ENCODE measurements around the gene TRAK1. TPM values are rescaled to one million over a fixed set of nuclear protein-coding genes. Genes with fewer than 3 reads are reported as not detected.
A peak's percentile ranks its signal among the peaks of the same experiment; 100 is the strongest.

Gene TRAK1
- total RNA-seq, 1 experiment from 2014 or later: 41.0 TPM

DNA sequence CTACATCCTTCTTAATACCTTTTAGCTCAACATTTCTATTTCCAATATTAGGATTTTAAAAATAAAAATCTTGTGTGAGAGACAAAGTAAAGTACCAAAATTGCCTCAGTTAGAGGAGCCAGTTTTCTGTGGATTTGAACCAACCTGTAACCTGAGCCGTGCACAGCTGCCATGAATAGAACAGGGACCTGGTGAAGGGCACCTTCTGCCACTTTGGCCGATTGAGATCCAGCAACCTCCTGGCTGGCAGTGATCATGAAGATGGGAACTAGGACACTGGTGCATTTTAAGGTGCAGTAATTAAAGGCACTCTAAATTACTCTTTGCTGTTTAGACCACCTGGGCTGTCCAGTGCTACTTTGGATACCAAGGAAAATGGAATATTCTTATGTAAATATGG is 34.3 kb upstream of the TRAK1 start:
- TF ChIP-seq ZNF219 (CRISPR knock-in tag; IDR thresholded peaks at IDR 0.05; ENCODE audit: borderline replicate concordance): no peak
- DNase-seq (ENCODE audit: low spot score): no peak
- Mint-ChIP-seq H3K27me3 (ENCODE audit: low read depth) (no peaks in the 10 kb centered on the region), H3K4me3 (no peak overlapping the region), H3K9me3 (no peaks in the 10 kb centered on the region), H3K4me1 (peaks cover 64% of the 10 kb centered on the region), H3K36me3 (no peaks in the 10 kb centered on the region), H3K27ac (no peak overlapping the region)
- CTCF ChIA-PET: interaction anchor here (0.5 to 0.7 kb wide), 2 partner anchors 10 to 59 kb away, joined by 3 to 4 read pairs; no protein-coding TSS in a partner anchor
- POLR2A ChIA-PET: no interaction called here
- no peak for ATAC-seq

- peak overlapping the region; percentile 29 for H3K27ac Mint-ChIP-seq
- ChIA-PET CTCF (no interaction called here), POLR2A (interaction anchor here (0.6 kb wide), 1 partner anchor 167 kb away, joined by 4 read pairs; no protein-coding TSS in a partner anchor)
- H3K4me3 Mint-ChIP-seq: no peak overlapping the region
- H3K27me3 Mint-ChIP-seq (ENCODE audit: low read depth): no peaks in the 10 kb centered on the region
- DNase-seq (ENCODE audit: low spot score): no peak
- H3K9me3 Mint-ChIP-seq: no peaks in the 10 kb centered on the region
- TF ChIP-seq, protein P1, sequence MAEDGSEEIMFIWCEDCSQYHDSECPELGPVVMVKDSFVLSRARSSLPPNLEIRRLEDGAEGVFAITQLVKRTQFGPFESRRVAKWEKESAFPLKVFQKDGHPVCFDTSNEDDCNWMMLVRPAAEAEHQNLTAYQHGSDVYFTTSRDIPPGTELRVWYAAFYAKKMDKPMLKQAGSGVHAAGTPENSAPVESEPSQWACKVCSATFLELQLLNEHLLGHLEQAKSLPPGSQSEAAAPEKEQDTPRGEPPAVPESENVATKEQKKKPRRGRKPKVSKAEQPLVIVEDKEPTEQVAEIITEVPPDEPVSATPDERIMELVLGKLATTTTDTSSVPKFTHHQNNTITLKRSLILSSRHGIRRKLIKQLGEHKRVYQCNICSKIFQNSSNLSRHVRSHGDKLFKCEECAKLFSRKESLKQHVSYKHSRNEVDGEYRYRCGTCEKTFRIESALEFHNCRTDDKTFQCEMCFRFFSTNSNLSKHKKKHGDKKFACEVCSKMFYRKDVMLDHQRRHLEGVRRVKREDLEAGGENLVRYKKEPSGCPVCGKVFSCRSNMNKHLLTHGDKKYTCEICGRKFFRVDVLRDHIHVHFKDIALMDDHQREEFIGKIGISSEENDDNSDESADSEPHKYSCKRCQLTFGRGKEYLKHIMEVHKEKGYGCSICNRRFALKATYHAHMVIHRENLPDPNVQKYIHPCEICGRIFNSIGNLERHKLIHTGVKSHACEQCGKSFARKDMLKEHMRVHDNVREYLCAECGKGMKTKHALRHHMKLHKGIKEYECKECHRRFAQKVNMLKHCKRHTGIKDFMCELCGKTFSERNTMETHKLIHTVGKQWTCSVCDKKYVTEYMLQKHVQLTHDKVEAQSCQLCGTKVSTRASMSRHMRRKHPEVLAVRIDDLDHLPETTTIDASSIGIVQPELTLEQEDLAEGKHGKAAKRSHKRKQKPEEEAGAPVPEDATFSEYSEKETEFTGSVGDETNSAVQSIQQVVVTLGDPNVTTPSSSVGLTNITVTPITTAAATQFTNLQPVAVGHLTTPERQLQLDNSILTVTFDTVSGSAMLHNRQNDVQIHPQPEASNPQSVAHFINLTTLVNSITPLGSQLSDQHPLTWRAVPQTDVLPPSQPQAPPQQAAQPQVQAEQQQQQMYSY (CRISPR knock-in tag; IDR thresholded peaks at IDR 0.05): no peak
- TF ChIP-seq FOXP4 (CRISPR knock-in tag; IDR thresholded peaks at IDR 0.05): no peak
- TF ChIP-seq, protein P2, sequence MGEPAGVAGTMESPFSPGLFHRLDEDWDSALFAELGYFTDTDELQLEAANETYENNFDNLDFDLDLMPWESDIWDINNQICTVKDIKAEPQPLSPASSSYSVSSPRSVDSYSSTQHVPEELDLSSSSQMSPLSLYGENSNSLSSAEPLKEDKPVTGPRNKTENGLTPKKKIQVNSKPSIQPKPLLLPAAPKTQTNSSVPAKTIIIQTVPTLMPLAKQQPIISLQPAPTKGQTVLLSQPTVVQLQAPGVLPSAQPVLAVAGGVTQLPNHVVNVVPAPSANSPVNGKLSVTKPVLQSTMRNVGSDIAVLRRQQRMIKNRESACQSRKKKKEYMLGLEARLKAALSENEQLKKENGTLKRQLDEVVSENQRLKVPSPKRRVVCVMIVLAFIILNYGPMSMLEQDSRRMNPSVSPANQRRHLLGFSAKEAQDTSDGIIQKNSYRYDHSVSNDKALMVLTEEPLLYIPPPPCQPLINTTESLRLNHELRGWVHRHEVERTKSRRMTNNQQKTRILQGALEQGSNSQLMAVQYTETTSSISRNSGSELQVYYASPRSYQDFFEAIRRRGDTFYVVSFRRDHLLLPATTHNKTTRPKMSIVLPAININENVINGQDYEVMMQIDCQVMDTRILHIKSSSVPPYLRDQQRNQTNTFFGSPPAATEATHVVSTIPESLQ (CRISPR knock-in tag; IDR thresholded peaks at IDR 0.05): no peak
- TF ChIP-seq ZNF219 (CRISPR knock-in tag; IDR thresholded peaks at IDR 0.05; ENCODE audit: borderline replicate concordance): no peak
- no peak for TF ChIP-seq GTF2I (CRISPR knock-in tag; conservative IDR thresholded peaks at IDR 0.05)
- no peak for TF ChIP-seq HMGA2 (CRISPR knock-in tag; IDR thresholded peaks at IDR 0.05)
- TF ChIP-seq, protein P3, sequence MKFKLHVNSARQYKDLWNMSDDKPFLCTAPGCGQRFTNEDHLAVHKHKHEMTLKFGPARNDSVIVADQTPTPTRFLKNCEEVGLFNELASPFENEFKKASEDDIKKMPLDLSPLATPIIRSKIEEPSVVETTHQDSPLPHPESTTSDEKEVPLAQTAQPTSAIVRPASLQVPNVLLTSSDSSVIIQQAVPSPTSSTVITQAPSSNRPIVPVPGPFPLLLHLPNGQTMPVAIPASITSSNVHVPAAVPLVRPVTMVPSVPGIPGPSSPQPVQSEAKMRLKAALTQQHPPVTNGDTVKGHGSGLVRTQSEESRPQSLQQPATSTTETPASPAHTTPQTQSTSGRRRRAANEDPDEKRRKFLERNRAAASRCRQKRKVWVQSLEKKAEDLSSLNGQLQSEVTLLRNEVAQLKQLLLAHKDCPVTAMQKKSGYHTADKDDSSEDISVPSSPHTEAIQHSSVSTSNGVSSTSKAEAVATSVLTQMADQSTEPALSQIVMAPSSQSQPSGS (CRISPR knock-in tag; IDR thresholded peaks at IDR 0.05; ENCODE audit: borderline replicate concordance, low read depth): no peak
- no peak for TF ChIP-seq ZNF416 (CRISPR knock-in tag; IDR thresholded peaks at IDR 0.05)
- no peak for TF ChIP-seq PRRX2 (CRISPR knock-in tag; IDR thresholded peaks at IDR 0.05)
- no peak for TF ChIP-seq ATF1 (CRISPR knock-in tag; IDR thresholded peaks at IDR 0.05)
- TF ChIP-seq TP53 (CRISPR knock-in tag; IDR thresholded peaks at IDR 0.05): no peak
- TF ChIP-seq GRHL2 (CRISPR knock-in tag; IDR thresholded peaks at IDR 0.05; ENCODE audit: insufficient replicate concordance, severe bottlenecking): no peak
- TF ChIP-seq JAZF1 (CRISPR knock-in tag; IDR thresholded peaks at IDR 0.05): no peak
- no peak for TF ChIP-seq ZNF671 (CRISPR knock-in tag; IDR thresholded peaks at IDR 0.05)
- TF ChIP-seq SP1 (CRISPR knock-in tag; conservative IDR thresholded peaks at IDR 0.05): no peak
- no peak for TF ChIP-seq ERG (CRISPR knock-in tag; IDR thresholded peaks at IDR 0.05)
- no peaks in the 10 kb centered on the region for H3K36me3 Mint-ChIP-seq
- peaks cover 64% of the 10 kb centered on the region for H3K4me1 Mint-ChIP-seq
- ATAC-seq: peak; percentile 17; the same call in 1 of the 2 replicates
Measured at GRCh38 chr3:42057561-42058211, 33.5 kb upstream of the TRAK1 start.
